Measurements from ENCODE around the gene PDCD1.

The PDCD1 gene

DNA sequence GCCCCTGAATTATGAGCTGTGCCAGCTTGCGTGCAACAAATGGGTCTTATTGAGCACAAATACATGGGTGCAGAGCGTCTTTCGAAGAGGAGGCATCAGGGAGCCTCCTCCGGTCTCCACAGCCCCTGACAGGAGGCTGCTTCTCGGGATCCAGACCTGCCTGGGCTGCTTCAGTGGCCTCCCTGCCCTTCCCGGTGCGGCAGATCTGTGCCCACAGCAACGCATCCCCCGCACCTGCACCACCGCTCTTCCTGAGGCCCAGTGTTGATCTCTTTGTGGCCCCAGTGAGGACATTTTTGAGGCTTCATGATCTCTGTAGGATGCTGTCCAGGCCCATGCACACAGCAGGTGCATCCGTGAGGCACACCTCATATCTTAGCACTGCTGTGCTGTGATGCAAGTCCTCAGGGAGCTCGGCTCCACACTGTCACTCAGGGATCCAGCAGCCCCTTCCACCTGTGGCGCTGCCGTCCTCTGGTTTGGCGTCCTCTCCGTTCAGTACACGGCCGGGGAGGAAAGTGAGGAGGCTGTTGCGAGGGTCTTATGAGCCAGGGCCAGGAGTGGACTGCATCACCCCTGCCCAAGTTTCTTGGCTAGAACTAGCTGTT, 28.2 kb upstream of the PDCD1 start:
- Histone ChIP-seq H3K4me3 (ENCODE audit: insufficient read depth in 1 of 2, low read depth in 1 of 2, low read length in 2 of 2) (no peak overlapping the region), H3K14ac (ENCODE audit: low read length in 2 of 2) (no peak overlapping the region), H3K9ac (ENCODE audit: low read length) (no peak overlapping the region), H2BK120ac (ENCODE audit: low read depth, low read length) (no peak overlapping the region), H4K8ac (ENCODE audit: low read length) (no peak overlapping the region), H2AFZ (ENCODE audit: low read depth, low read length) (no peak overlapping the region), H3K4ac (ENCODE audit: low read depth in 1 of 2, low read length in 2 of 2) (no peak overlapping the region), H3K4me2 (ENCODE audit: low read length, poor library complexity, severe bottlenecking) (no peak overlapping the region), H2BK12ac (ENCODE audit: low read length in 2 of 2) (no peak overlapping the region), H4K91ac (ENCODE audit: low read length) (no peak overlapping the region), H3K27me3 (ENCODE audit: control insufficient read depth in 1 of 2, insufficient read depth in 1 of 2, low read length in 2 of 2) (no peaks in the 10 kb centered on the region), H3K4me1 (ENCODE audit: control insufficient read depth, insufficient read depth, low read depth, low read length) (peaks cover 5% of the 10 kb centered on the region), H3K18ac (ENCODE audit: low read depth in 1 of 2, low read length in 2 of 2) (no peak overlapping the region), H3K9me3 (ENCODE audit: control insufficient read depth, low read length) (no peaks in the 10 kb centered on the region), H3K27ac (ENCODE audit: low read length, poor library complexity, severe bottlenecking) (no peak overlapping the region), H2AK5ac (ENCODE audit: low read length, severe bottlenecking) (no peak overlapping the region), H3K79me1 (replicated peaks; ENCODE audit: low read length, poor library complexity, severe bottlenecking) (no peaks in the 10 kb centered on the region), H2BK15ac (ENCODE audit: low read depth, poor library complexity, severe bottlenecking) (no peak overlapping the region), H3K36me3 (ENCODE audit: control insufficient read depth in 1 of 2, insufficient read depth in 2 of 2, low read depth in 1 of 2, low read length in 2 of 2) (peaks cover 0 to 16% of the 10 kb centered on the region in 2 experiments), H3K23ac (ENCODE audit: low read length in 2 of 2) (no peak overlapping the region), H2BK5ac (ENCODE audit: low read depth, low read length, poor library complexity, severe bottlenecking) (no peak overlapping the region)
- no peak for DNase-seq
- WGBS: 89% methylated on average over 19 of the region's 19 CpGs

DNA sequence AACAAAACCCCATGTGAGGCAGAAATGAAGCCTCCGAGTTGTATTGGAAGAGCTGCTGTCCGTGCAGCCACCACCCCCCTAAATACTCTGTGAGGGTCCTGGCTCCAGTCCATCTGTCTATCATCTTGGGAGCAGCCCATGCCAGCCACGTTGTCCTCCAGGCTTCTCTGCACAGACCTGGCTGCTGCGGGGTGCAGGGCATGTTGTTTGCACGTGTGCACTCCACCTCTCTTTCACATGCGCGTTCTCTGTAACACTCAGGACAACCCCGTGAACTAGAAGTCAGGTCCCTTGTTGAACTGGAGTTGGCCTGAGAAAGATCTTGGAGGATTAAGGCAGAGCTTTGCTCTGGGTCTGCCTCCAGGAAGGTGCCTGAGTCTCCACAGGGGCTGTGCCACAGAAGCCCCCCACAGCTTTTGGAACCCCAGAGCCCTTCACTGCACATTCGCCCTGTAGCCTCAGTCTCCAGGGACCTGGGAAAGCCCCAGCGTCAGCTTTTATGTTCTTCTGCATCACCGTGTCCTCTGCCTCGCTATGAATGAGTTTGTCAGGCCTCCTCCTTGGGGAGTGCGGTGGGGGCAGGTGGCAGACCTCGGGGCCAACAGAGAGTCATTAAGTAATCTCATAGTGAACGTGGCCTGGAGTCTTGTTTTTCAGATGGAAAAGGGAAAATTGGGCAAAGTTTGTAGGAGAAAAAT, 27.4 kb upstream of the PDCD1 start:
- Histone ChIP-seq H3K4me1 (ENCODE audit: control insufficient read depth, insufficient read depth, low read depth, low read length) (peaks cover 14% of the 10 kb centered on the region), H3K79me1 (replicated peaks; ENCODE audit: low read length, poor library complexity, severe bottlenecking) (no peaks in the 10 kb centered on the region), H2AK5ac (ENCODE audit: low read length, severe bottlenecking) (no peak overlapping the region), H3K27me3 (ENCODE audit: control insufficient read depth in 1 of 2, insufficient read depth in 1 of 2, low read length in 2 of 2) (no peaks in the 10 kb centered on the region), H4K91ac (ENCODE audit: low read length) (no peak overlapping the region), H3K23ac (ENCODE audit: low read length in 2 of 2) (no peak overlapping the region), H3K36me3 (ENCODE audit: control insufficient read depth in 1 of 2, insufficient read depth in 2 of 2, low read depth in 1 of 2, low read length in 2 of 2) (peaks cover 0 to 14% of the 10 kb centered on the region in 2 experiments), H3K9ac (ENCODE audit: low read length) (no peak overlapping the region), H3K4me3 (ENCODE audit: insufficient read depth in 1 of 2, low read depth in 1 of 2, low read length in 2 of 2) (no peak overlapping the region), H2BK120ac (ENCODE audit: low read depth, low read length) (no peak overlapping the region), H2BK15ac (ENCODE audit: low read depth, poor library complexity, severe bottlenecking) (no peak overlapping the region), H3K4ac (ENCODE audit: low read depth in 1 of 2, low read length in 2 of 2) (no peak overlapping the region), H3K18ac (ENCODE audit: low read depth in 1 of 2, low read length in 2 of 2) (no peak overlapping the region), H3K14ac (ENCODE audit: low read length in 2 of 2) (no peak overlapping the region), H2AFZ (ENCODE audit: low read depth, low read length) (no peak overlapping the region), H4K8ac (ENCODE audit: low read length) (no peak overlapping the region), H3K27ac (ENCODE audit: low read length, poor library complexity, severe bottlenecking) (no peak overlapping the region), H3K9me3 (ENCODE audit: control insufficient read depth, low read length) (no peaks in the 10 kb centered on the region), H2BK12ac (ENCODE audit: low read length in 2 of 2) (no peak overlapping the region), H3K4me2 (ENCODE audit: low read length, poor library complexity, severe bottlenecking) (no peak overlapping the region), H2BK5ac (ENCODE audit: low read depth, low read length, poor library complexity, severe bottlenecking) (no peak overlapping the region)
- WGBS: 84% methylated on average over 15 of the region's 15 CpGs
- no peak for DNase-seq

GRCh38 chr2:241885291-241885945, 26.7 kb upstream of the PDCD1 start:
- H3K18ac ChIP-seq (ENCODE audit: low read depth in 1 of 2, low read length in 2 of 2): no peak overlapping the region
- H3K36me3 ChIP-seq (ENCODE audit: control insufficient read depth in 1 of 2, insufficient read depth in 2 of 2, low read depth in 1 of 2, low read length in 2 of 2): peaks cover 0 to 10% of the 10 kb centered on the region in 2 experiments
- no peak overlapping the region for H3K14ac ChIP-seq (ENCODE audit: low read length in 2 of 2)
- no peak overlapping the region for H3K4ac ChIP-seq (ENCODE audit: low read depth in 1 of 2, low read length in 2 of 2)
- H3K27ac ChIP-seq (ENCODE audit: low read length, poor library complexity, severe bottlenecking): no peak overlapping the region
- no peak overlapping the region for H2BK5ac ChIP-seq (ENCODE audit: low read depth, low read length, poor library complexity, severe bottlenecking)
- H2BK15ac ChIP-seq (ENCODE audit: low read depth, poor library complexity, severe bottlenecking): no peak overlapping the region
- H3K9me3 ChIP-seq (ENCODE audit: control insufficient read depth, low read length): no peaks in the 10 kb centered on the region
- H2AK5ac ChIP-seq (ENCODE audit: low read length, severe bottlenecking): no peak overlapping the region
- no peak overlapping the region for H2BK12ac ChIP-seq (ENCODE audit: low read length in 2 of 2)
- H4K8ac ChIP-seq (ENCODE audit: low read length): no peak overlapping the region
- H4K91ac ChIP-seq (ENCODE audit: low read length): no peak overlapping the region
- H3K4me1 ChIP-seq (ENCODE audit: control insufficient read depth, insufficient read depth, low read depth, low read length): peaks cover 18% of the 10 kb centered on the region
- H3K23ac ChIP-seq (ENCODE audit: low read length in 2 of 2): no peak overlapping the region
- DNase-seq: no peak
- H2BK120ac ChIP-seq (ENCODE audit: low read depth, low read length): no peak overlapping the region
- 82% methylated on average over 16 of the region's 16 CpGs for WGBS
- H2AFZ ChIP-seq (ENCODE audit: low read depth, low read length): no peak overlapping the region
- H3K27me3 ChIP-seq (ENCODE audit: control insufficient read depth in 1 of 2, insufficient read depth in 1 of 2, low read length in 2 of 2): no peaks in the 10 kb centered on the region
- no peaks in the 10 kb centered on the region for H3K79me1 ChIP-seq (replicated peaks; ENCODE audit: low read length, poor library complexity, severe bottlenecking)
- no peak overlapping the region for H3K9ac ChIP-seq (ENCODE audit: low read length)
- H3K4me2 ChIP-seq (ENCODE audit: low read length, poor library complexity, severe bottlenecking): no peak overlapping the region
- no peak overlapping the region for H3K4me3 ChIP-seq (ENCODE audit: insufficient read depth in 1 of 2, low read depth in 1 of 2, low read length in 2 of 2)

DNA sequence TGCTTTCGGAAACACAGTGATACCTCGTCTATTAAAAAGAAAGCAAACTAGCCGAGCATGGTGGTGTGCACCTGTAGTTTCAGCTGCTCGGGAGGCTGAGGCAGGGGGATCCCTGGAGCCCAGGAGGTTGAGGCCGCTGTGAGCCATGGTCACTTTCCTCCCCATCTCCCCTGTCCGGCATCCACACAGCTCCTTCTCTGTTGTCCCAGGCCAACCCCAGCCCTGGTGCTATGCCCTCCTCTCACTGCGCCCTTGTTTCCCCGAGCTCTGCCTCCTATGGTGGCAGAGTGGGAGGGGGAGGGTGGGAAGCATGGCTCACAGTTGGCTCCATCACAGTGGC, 26.2 kb upstream of the PDCD1 start:
- no peak overlapping the region for H2BK5ac ChIP-seq (ENCODE audit: low read depth, low read length, poor library complexity, severe bottlenecking)
- no peak overlapping the region for H3K4ac ChIP-seq (ENCODE audit: low read depth in 1 of 2, low read length in 2 of 2)
- H3K4me1 ChIP-seq (ENCODE audit: control insufficient read depth, insufficient read depth, low read depth, low read length): peaks cover 18% of the 10 kb centered on the region
- no peak overlapping the region for H4K8ac ChIP-seq (ENCODE audit: low read length)
- H4K91ac ChIP-seq (ENCODE audit: low read length): no peak overlapping the region
- H2AFZ ChIP-seq (ENCODE audit: low read depth, low read length): no peak overlapping the region
- no peak overlapping the region for H3K4me2 ChIP-seq (ENCODE audit: low read length, poor library complexity, severe bottlenecking)
- H3K23ac ChIP-seq (ENCODE audit: low read length in 2 of 2): no peak overlapping the region
- H3K4me3 ChIP-seq (ENCODE audit: insufficient read depth in 1 of 2, low read depth in 1 of 2, low read length in 2 of 2): no peak overlapping the region
- no peaks in the 10 kb centered on the region for H3K9me3 ChIP-seq (ENCODE audit: control insufficient read depth, low read length)
- H3K27me3 ChIP-seq (ENCODE audit: control insufficient read depth in 1 of 2, insufficient read depth in 1 of 2, low read length in 2 of 2): no peaks in the 10 kb centered on the region
- H3K9ac ChIP-seq (ENCODE audit: low read length): no peak overlapping the region
- DNase-seq: no peak
- no peak overlapping the region for H3K18ac ChIP-seq (ENCODE audit: low read depth in 1 of 2, low read length in 2 of 2)
- 94% methylated on average over 6 of the region's 8 CpGs for WGBS
- no peak overlapping the region for H2BK15ac ChIP-seq (ENCODE audit: low read depth, poor library complexity, severe bottlenecking)
- no peaks in the 10 kb centered on the region for H3K79me1 ChIP-seq (replicated peaks; ENCODE audit: low read length, poor library complexity, severe bottlenecking)
- peaks cover 0 to 10% of the 10 kb centered on the region in 2 experiments for H3K36me3 ChIP-seq (ENCODE audit: control insufficient read depth in 1 of 2, insufficient read depth in 2 of 2, low read depth in 1 of 2, low read length in 2 of 2)
- no peak overlapping the region for H2AK5ac ChIP-seq (ENCODE audit: low read length, severe bottlenecking)
- no peak overlapping the region for H2BK12ac ChIP-seq (ENCODE audit: low read length in 2 of 2)
- H3K27ac ChIP-seq (ENCODE audit: low read length, poor library complexity, severe bottlenecking): no peak overlapping the region
- H2BK120ac ChIP-seq (ENCODE audit: low read depth, low read length): no peak overlapping the region
- no peak overlapping the region for H3K14ac ChIP-seq (ENCODE audit: low read length in 2 of 2)

Data from mesenchymal stem cell (in vitro differentiated cells and primary cell).